ENCODE data around the gene E2F8.
A peak's percentile ranks its signal among the peaks of the same experiment; 100 is the strongest.

Gene E2F8

GRCh38 chr11:19251577-19251976 is 10.8 kb upstream of the E2F8 start:
- peaks cover 5% of the 10 kb centered on the region for H3K9me3 ChIP-seq (ENCODE audit: control insufficient read depth, insufficient read depth, low read length)
- H3K9ac ChIP-seq (ENCODE audit: low read depth, low read length) = no peak overlapping the region
- H3K4me1 ChIP-seq (ENCODE audit: control insufficient read depth, insufficient read depth, low read length) = no peaks in the 10 kb centered on the region
- no peaks in the 10 kb centered on the region for H3K27me3 ChIP-seq (ENCODE audit: control insufficient read depth, insufficient read depth, low read length)
- H3K36me3 ChIP-seq (ENCODE audit: control insufficient read depth, insufficient read depth, low read length) = no peaks in the 10 kb centered on the region
- H3K27ac ChIP-seq (ENCODE audit: low read depth, low read length) = no peak overlapping the region
- H3K4me3 ChIP-seq (ENCODE audit: low read depth, low read length) = no peak overlapping the region

- H3K4me1 ChIP-seq (ENCODE audit: control insufficient read depth, insufficient read depth, low read length) = no peaks in the 10 kb centered on the region
- peaks cover 5% of the 10 kb centered on the region for H3K9me3 ChIP-seq (ENCODE audit: control insufficient read depth, insufficient read depth, low read length)
- no peak overlapping the region for H3K4me3 ChIP-seq (ENCODE audit: low read depth, low read length)
- no peak overlapping the region for H3K27ac ChIP-seq (ENCODE audit: low read depth, low read length)
- no peak overlapping the region for H3K9ac ChIP-seq (ENCODE audit: low read depth, low read length)
- H3K36me3 ChIP-seq (ENCODE audit: control insufficient read depth, insufficient read depth, low read length) = no peaks in the 10 kb centered on the region
- H3K27me3 ChIP-seq (ENCODE audit: control insufficient read depth, insufficient read depth, low read length) = peaks cover 27% of the 10 kb centered on the region
Measured at GRCh38 chr11:19246816-19247215, 6.1 kb upstream of the E2F8 start.

- Histone ChIP-seq H3K4me1 (ENCODE audit: control insufficient read depth, insufficient read depth, low read length) (no peaks in the 10 kb centered on the region), H3K27ac (ENCODE audit: low read depth, low read length) (no peak overlapping the region), H3K4me3 (ENCODE audit: low read depth, low read length) (no peak overlapping the region)
Measured at GRCh38 chr11:19245351-19245750, 4.6 kb upstream of the E2F8 start.

GRCh38 chr11:19244621-19245020 is 3.9 kb upstream of the E2F8 start:
- no peak overlapping the region for H3K9ac ChIP-seq (ENCODE audit: low read depth, low read length)
- no peaks in the 10 kb centered on the region for H3K4me1 ChIP-seq (ENCODE audit: control insufficient read depth, insufficient read depth, low read length)
- peaks cover 2% of the 10 kb centered on the region for H3K9me3 ChIP-seq (ENCODE audit: control insufficient read depth, insufficient read depth, low read length)
- peaks cover 27% of the 10 kb centered on the region for H3K27me3 ChIP-seq (ENCODE audit: control insufficient read depth, insufficient read depth, low read length)
- no peak overlapping the region for H3K27ac ChIP-seq (ENCODE audit: low read depth, low read length)
- no peaks in the 10 kb centered on the region for H3K36me3 ChIP-seq (ENCODE audit: control insufficient read depth, insufficient read depth, low read length)
- H3K4me3 ChIP-seq (ENCODE audit: low read depth, low read length) = no peak overlapping the region

More at GRCh38 chr11:19245351-19245750, 4.6 kb upstream of the E2F8 start:
- Histone ChIP-seq H3K9ac (ENCODE audit: low read depth, low read length) (no peak overlapping the region), H3K27me3 (ENCODE audit: control insufficient read depth, insufficient read depth, low read length) (peaks cover 27% of the 10 kb centered on the region), H3K36me3 (ENCODE audit: control insufficient read depth, insufficient read depth, low read length) (no peaks in the 10 kb centered on the region), H3K9me3 (ENCODE audit: control insufficient read depth, insufficient read depth, low read length) (peaks cover 5% of the 10 kb centered on the region)

- H3K27ac ChIP-seq (ENCODE audit: low read depth, low read length) = no peak overlapping the region
- H3K4me1 ChIP-seq (ENCODE audit: control insufficient read depth, insufficient read depth, low read length) = no peaks in the 10 kb centered on the region
- peaks cover 27% of the 10 kb centered on the region for H3K27me3 ChIP-seq (ENCODE audit: control insufficient read depth, insufficient read depth, low read length)
- H3K9ac ChIP-seq (ENCODE audit: low read depth, low read length) = no peak overlapping the region
- H3K36me3 ChIP-seq (ENCODE audit: control insufficient read depth, insufficient read depth, low read length) = peaks cover 3% of the 10 kb centered on the region; the same call in 1 of the 2 replicates
- H3K4me3 ChIP-seq (ENCODE audit: low read depth, low read length) = no peak overlapping the region
- no peaks in the 10 kb centered on the region; the same call in 1 of the 2 replicates for H3K9me3 ChIP-seq (ENCODE audit: control insufficient read depth, insufficient read depth, low read length)
Measured at GRCh38 chr11:19244084-19244483, 3.3 kb upstream of the E2F8 start.

- Histone ChIP-seq H3K9ac (ENCODE audit: low read depth, low read length) (no peak overlapping the region), H3K27ac (ENCODE audit: low read depth, low read length) (no peak overlapping the region), H3K4me1 (ENCODE audit: control insufficient read depth, insufficient read depth, low read length) (no peaks in the 10 kb centered on the region), H3K27me3 (ENCODE audit: control insufficient read depth, insufficient read depth, low read length) (peaks cover 27% of the 10 kb centered on the region), H3K4me3 (ENCODE audit: low read depth, low read length) (no peak overlapping the region), H3K36me3 (ENCODE audit: control insufficient read depth, insufficient read depth, low read length) (peaks cover 8% of the 10 kb centered on the region), H3K9me3 (ENCODE audit: control insufficient read depth, insufficient read depth, low read length) (no peaks in the 10 kb centered on the region; the same call in 1 of the 2 replicates)
Measured at GRCh38 chr11:19243613-19244012, 2.9 kb upstream of the E2F8 start.

- no peaks in the 10 kb centered on the region for H3K4me1 ChIP-seq (ENCODE audit: control insufficient read depth, insufficient read depth, low read length)
- H3K27me3 ChIP-seq (ENCODE audit: control insufficient read depth, insufficient read depth, low read length) = peaks cover 27% of the 10 kb centered on the region
- H3K27ac ChIP-seq (ENCODE audit: low read depth, low read length) = no peak overlapping the region
- H3K9me3 ChIP-seq (ENCODE audit: control insufficient read depth, insufficient read depth, low read length) = no peaks in the 10 kb centered on the region; the same call in 1 of the 2 replicates
- H3K36me3 ChIP-seq (ENCODE audit: control insufficient read depth, insufficient read depth, low read length) = peaks cover 13% of the 10 kb centered on the region
- no peak overlapping the region for H3K4me3 ChIP-seq (ENCODE audit: low read depth, low read length)
- no peak overlapping the region for H3K9ac ChIP-seq (ENCODE audit: low read depth, low read length)
Measured at GRCh38 chr11:19243143-19243542, 2.4 kb upstream of the E2F8 start.

- H3K27ac ChIP-seq (ENCODE audit: low read depth, low read length) = no peak overlapping the region
- H3K9me3 ChIP-seq (ENCODE audit: control insufficient read depth, insufficient read depth, low read length) = no peaks in the 10 kb centered on the region; the same call in 1 of the 2 replicates
- H3K4me1 ChIP-seq (ENCODE audit: control insufficient read depth, insufficient read depth, low read length) = no peaks in the 10 kb centered on the region
- H3K36me3 ChIP-seq (ENCODE audit: control insufficient read depth, insufficient read depth, low read length) = peaks cover 21% of the 10 kb centered on the region
- H3K9ac ChIP-seq (ENCODE audit: low read depth, low read length) = peak overlapping the region; percentile 9; the same call in 1 of the 2 replicates
- H3K27me3 ChIP-seq (ENCODE audit: control insufficient read depth, insufficient read depth, low read length) = peaks cover 27% of the 10 kb centered on the region
- H3K4me3 ChIP-seq (ENCODE audit: low read depth, low read length) = peak overlapping the region; percentile 72
Measured at GRCh38 chr11:19242179-19242932, 1.6 kb upstream of the E2F8 start.

GRCh38 chr11:19241260-19242178 is 774 bp upstream of the E2F8 start:
- Histone ChIP-seq H3K27me3 (ENCODE audit: control insufficient read depth, insufficient read depth, low read length) (peaks cover 27% of the 10 kb centered on the region), H3K4me1 (ENCODE audit: control insufficient read depth, insufficient read depth, low read length) (no peaks in the 10 kb centered on the region), H3K9me3 (ENCODE audit: control insufficient read depth, insufficient read depth, low read length) (no peaks in the 10 kb centered on the region), H3K9ac (ENCODE audit: low read depth, low read length) (peak overlapping the region; percentile 82; the same call in 1 of the 2 replicates), H3K36me3 (ENCODE audit: control insufficient read depth, insufficient read depth, low read length) (peaks cover 29% of the 10 kb centered on the region), H3K27ac (ENCODE audit: low read depth, low read length) (peak overlapping the region; percentile 85), H3K4me3 (ENCODE audit: low read depth, low read length) (peak overlapping the region; percentile 72)

- Histone ChIP-seq H3K9ac (ENCODE audit: low read depth, low read length) (no peak overlapping the region), H3K9me3 (ENCODE audit: control insufficient read depth, insufficient read depth, low read length) (no peaks in the 10 kb centered on the region), H3K4me1 (ENCODE audit: control insufficient read depth, insufficient read depth, low read length) (no peaks in the 10 kb centered on the region), H3K27ac (ENCODE audit: low read depth, low read length) (no peak overlapping the region), H3K36me3 (ENCODE audit: control insufficient read depth, insufficient read depth, low read length) (peaks cover 51% of the 10 kb centered on the region), H3K27me3 (ENCODE audit: control insufficient read depth, insufficient read depth, low read length) (peaks cover 23% of the 10 kb centered on the region), H3K4me3 (ENCODE audit: low read depth, low read length) (no peak overlapping the region)
Measured at GRCh38 chr11:19239039-19239438, 1.7 kb downstream of the E2F8 start.

- no peaks in the 10 kb centered on the region for H3K9me3 ChIP-seq (ENCODE audit: control insufficient read depth, insufficient read depth, low read length)
- H3K27me3 ChIP-seq (ENCODE audit: control insufficient read depth, insufficient read depth, low read length) = peaks cover 10% of the 10 kb centered on the region
- no peak overlapping the region for H3K4me3 ChIP-seq (ENCODE audit: low read depth, low read length)
- no peak overlapping the region for H3K9ac ChIP-seq (ENCODE audit: low read depth, low read length)
- H3K36me3 ChIP-seq (ENCODE audit: control insufficient read depth, insufficient read depth, low read length) = peaks cover 57% of the 10 kb centered on the region
- no peaks in the 10 kb centered on the region for H3K4me1 ChIP-seq (ENCODE audit: control insufficient read depth, insufficient read depth, low read length)
- H3K27ac ChIP-seq (ENCODE audit: low read depth, low read length) = no peak overlapping the region
Measured at GRCh38 chr11:19237813-19238212, 2.9 kb downstream of the E2F8 start.

All from HUES48 (cell line).